CD4-positive, alpha-beta T cell treated with Interferon gamma for 1 hour (primary cell): Measurements from ENCODE around the gene MEGF11.

Source experiments
- DNase-seq: peaks from one replicate; pipeline ENCODE4 v3.0.0-alpha.2; 2020

The MEGF11 gene

GRCh38 chr15:66046751-66047150 is 206.8 kb downstream of the MEGF11 start:
- DNase-seq: no peak

GRCh38 chr15:66046326-66046725 is 207.2 kb downstream of the MEGF11 start:
- DNase-seq: no peak

GRCh38 chr15:66045542-66045941 is 208.0 kb downstream of the MEGF11 start:
- DNase-seq: no peak

GRCh38 chr15:66044837-66045236 is 208.7 kb downstream of the MEGF11 start:
- no peak for DNase-seq

- DNase-seq: no peak
Measured at GRCh38 chr15:66043264-66043663, 210.3 kb downstream of the MEGF11 start.

GRCh38 chr15:66042624-66043023 is 210.9 kb downstream of the MEGF11 start:
- no peak for DNase-seq

GRCh38 chr15:66041276-66041675 is 212.3 kb downstream of the MEGF11 start:
- no peak for DNase-seq

- DNase-seq: no peak
Measured at GRCh38 chr15:66040211-66040892, 213.2 kb downstream of the MEGF11 start.

GRCh38 chr15:66039117-66039871 is 214.3 kb downstream of the MEGF11 start:
- DNase-seq: no peak

GRCh38 chr15:66038387-66039116 is 215.0 kb downstream of the MEGF11 start:
- DNase-seq: no peak

- no peak for DNase-seq
Measured at GRCh38 chr15:66036859-66037258, 216.7 kb downstream of the MEGF11 start.

GRCh38 chr15:66035901-66036300 is 217.6 kb downstream of the MEGF11 start:
- no peak for DNase-seq

GRCh38 chr15:66033143-66033542 is 220.4 kb downstream of the MEGF11 start:
- no peak for DNase-seq

- DNase-seq: no peak
Measured at GRCh38 chr15:66032006-66032405, 221.5 kb downstream of the MEGF11 start.

GRCh38 chr15:66030650-66031049 is 222.9 kb downstream of the MEGF11 start:
- no peak for DNase-seq

GRCh38 chr15:66029650-66030049 is 223.9 kb downstream of the MEGF11 start:
- no peak for DNase-seq

- DNase-seq: no peak
Measured at GRCh38 chr15:66027268-66027805, 226.2 kb downstream of the MEGF11 start.

- DNase-seq: no peak
Measured at GRCh38 chr15:66025972-66026371, 227.6 kb downstream of the MEGF11 start.

GRCh38 chr15:66025015-66025452 is 228.5 kb downstream of the MEGF11 start:
- DNase-seq: no peak

- no peak for DNase-seq
Measured at GRCh38 chr15:66024116-66024515, 229.4 kb downstream of the MEGF11 start.

- no peak for DNase-seq
Measured at GRCh38 chr15:66023311-66023972, 230.1 kb downstream of the MEGF11 start.

GRCh38 chr15:66022163-66022525 is 231.4 kb downstream of the MEGF11 start:
- DNase-seq: no peak
